ENCODE measurements around the gene INA. TPM values are rescaled to one million over a fixed set of nuclear protein-coding genes. Genes with fewer than 3 reads are reported as not detected.
A peak's percentile ranks its signal among the peaks of the same experiment; 100 is the strongest.

Gene INA
- total RNA-seq, 6 donors from 2014 or later = 0.13 to 0.39 TPM; not detected in 4

GRCh38 chr10:103265717-103266329 is 11.1 kb upstream of the INA start:
- ATAC-seq (ENCODE audit: low FRiP score in 2 of 2) = peak in 1 of 2 donors; percentile 45
- TF ChIP-seq CTCF (IDR thresholded peaks at IDR 0.05) (no peak), POLR2AphosphoS5 (IDR thresholded peaks at IDR 0.05) (no peak), POLR2A (IDR thresholded peaks at IDR 0.05) (no peak), EP300 (IDR thresholded peaks at IDR 0.05) (no peak)
- Histone ChIP-seq H3K9me3 (no peaks in the 10 kb centered on the region), H3K4me1 (no peaks in the 10 kb centered on the region), H3K4me3 (no peak overlapping the region), H3K27me3 (no peaks in the 10 kb centered on the region), H3K36me3 (no peaks in the 10 kb centered on the region), H3K27ac (no peak overlapping the region)
- WGBS, 2 donors = 31 to 36% methylated on average over 11 of the region's 11 CpGs
- DNase-seq = no peak

GRCh38 chr10:103273041-103273441 is 3.9 kb upstream of the INA start:
- H3K4me1 ChIP-seq = peaks cover 8 to 18% (median 13%) of the 10 kb centered on the region in 4 donors
- DNase-seq (no peak), ATAC-seq (ENCODE audit: low FRiP score in 2 of 2) (peak; percentile 37 to 85)
- TF ChIP-seq CTCF (IDR thresholded peaks at IDR 0.05) = no peak
- no peak for TF ChIP-seq POLR2AphosphoS5 (IDR thresholded peaks at IDR 0.05)
- no peak for TF ChIP-seq EP300 (IDR thresholded peaks at IDR 0.05)
- no peak for TF ChIP-seq POLR2A (IDR thresholded peaks at IDR 0.05)
- 37 to 69% methylated on average over 4 of the region's 4 CpGs for WGBS, 2 donors
- H3K9me3 ChIP-seq = no peaks in the 10 kb centered on the region
- H3K27me3 ChIP-seq = peaks cover 0 to 20% (median 17%) of the 10 kb centered on the region in 4 donors
- H3K27ac ChIP-seq = no peak overlapping the region
- H3K4me3 ChIP-seq = no peak overlapping the region
- H3K36me3 ChIP-seq = no peaks in the 10 kb centered on the region

- no peaks in the 10 kb centered on the region for H3K36me3 ChIP-seq
- TF ChIP-seq POLR2AphosphoS5 (IDR thresholded peaks at IDR 0.05) = no peak
- no peak for TF ChIP-seq EP300 (IDR thresholded peaks at IDR 0.05)
- TF ChIP-seq CTCF (IDR thresholded peaks at IDR 0.05) = no peak
- no peak for TF ChIP-seq POLR2A (IDR thresholded peaks at IDR 0.05)
- no peak for ATAC-seq (ENCODE audit: low FRiP score in 2 of 2)
- peaks cover 0 to 31% (median 22%) of the 10 kb centered on the region in 4 donors for H3K27me3 ChIP-seq
- peak overlapping the region in 1 of 4 donors; percentile 35 for H3K4me3 ChIP-seq
- peaks cover 8 to 22% (median 13%) of the 10 kb centered on the region in 4 donors for H3K4me1 ChIP-seq
- no peak for DNase-seq
- no peaks in the 10 kb centered on the region for H3K9me3 ChIP-seq
- H3K27ac ChIP-seq = no peak overlapping the region
- 9 to 27% methylated on average over 10 to 21 of the region's 21 CpGs for WGBS, 2 donors
Measured at GRCh38 chr10:103276251-103276895, 565 bp upstream of the INA start.

GRCh38 chr10:103277713-103278536 is 987 bp downstream of the INA start:
- Histone ChIP-seq H3K4me1 (peaks cover 8 to 22% (median 13%) of the 10 kb centered on the region in 4 donors), H3K27ac (no peak overlapping the region), H3K27me3 (peaks cover 0 to 31% (median 22%) of the 10 kb centered on the region in 4 donors), H3K9me3 (no peaks in the 10 kb centered on the region), H3K4me3 (peak overlapping the region in 2 of 4 donors; percentile 11 to 35), H3K36me3 (no peaks in the 10 kb centered on the region)
- WGBS, 2 donors = 15 to 16% methylated on average over 6 to 47 of the region's 76 CpGs
- DNase-seq (peak in 1 of 2 donors; percentile 79), ATAC-seq (ENCODE audit: low FRiP score in 2 of 2) (no peak)
- no peak for TF ChIP-seq POLR2A (IDR thresholded peaks at IDR 0.05)

- no peak for TF ChIP-seq POLR2AphosphoS5 (IDR thresholded peaks at IDR 0.05)
- no peak for TF ChIP-seq CTCF (IDR thresholded peaks at IDR 0.05)
- TF ChIP-seq EP300 (IDR thresholded peaks at IDR 0.05) = no peak
- no peak for TF ChIP-seq POLR2A (IDR thresholded peaks at IDR 0.05)
- Histone ChIP-seq H3K27me3 (peaks cover 0 to 31% (median 22%) of the 10 kb centered on the region in 4 donors), H3K36me3 (no peaks in the 10 kb centered on the region), H3K4me3 (no peak overlapping the region), H3K9me3 (no peaks in the 10 kb centered on the region), H3K4me1 (peaks cover 8 to 22% (median 13%) of the 10 kb centered on the region in 4 donors), H3K27ac (no peak overlapping the region)
- peak in 1 of 2 donors; percentile 20 for DNase-seq
- no peak for ATAC-seq (ENCODE audit: low FRiP score in 2 of 2)
- whole genome bisulfite sequencing, 2 donors = 35 to 43% methylated on average over 9 to 12 of the region's 12 CpGs
Measured at GRCh38 chr10:103278537-103278823, 1.5 kb downstream of the INA start.
